HEK293T (cell line): Measurements from ENCODE around the gene CAMK2A.

ENCODE experiments used
- CTCF ChIA-PET: fragments of 350-600 bp; formaldehyde crosslinking; extraction: SDS; loops from one replicate; lab custom pipeline; 2021; ENCODE audit warnings: antibody characterized with exemption, inconsistent platforms; lab: Yijun Ruan, JAX
- POLR2A ChIA-PET: fragments of 350-600 bp; formaldehyde crosslinking; extraction: SDS; loops from one replicate; lab custom pipeline; 2020; ENCODE audit warnings: antibody characterized with exemption, inconsistent platforms; lab: Yijun Ruan, JAX
- DNase-seq: peaks from one replicate; pipeline ENCODE4 v3.0.0; 2012; ENCODE audit warnings: mixed read lengths; ENCODE audit errors: extremely low spot score
- ARNT ChIP-seq: fragments of 450-650 bp; IDR thresholded peaks from 2 replicates; pipeline ENCODE4 v1.6.1; 2017; ENCODE audit warnings: mild to moderate bottlenecking
- BHLHE40 ChIP-seq: fragments of 450-650 bp; IDR thresholded peaks from 2 replicates; pipeline ENCODE4 v1.6.1; 2016; ENCODE audit warnings: mild to moderate bottlenecking, moderate library complexity, borderline replicate concordance
- CTBP1 ChIP-seq: fragments of 450-650 bp; IDR thresholded peaks from 2 replicates; pipeline ENCODE4 v1.6.1; 2016; ENCODE audit warnings: borderline replicate concordance
- ELF4 ChIP-seq: fragments of 450-650 bp; IDR thresholded peaks from 2 replicates; pipeline ENCODE4 v1.6.1; 2017; ENCODE audit warnings: antibody characterized with exemption
- FOXA1 ChIP-seq: fragments of 450-650 bp; IDR thresholded peaks from 2 replicates; pipeline ENCODE4 v1.6.1; 2016; ENCODE audit warnings: mild to moderate bottlenecking
- FOXK2 ChIP-seq: fragments of 450-650 bp; IDR thresholded peaks from 2 replicates; pipeline ENCODE4 v1.6.1; 2016; ENCODE audit warnings: mild to moderate bottlenecking
- FOXM1 ChIP-seq: fragments of 450-650 bp; IDR thresholded peaks from 2 replicates; pipeline ENCODE4 v1.6.1; 2017; ENCODE audit warnings: mild to moderate bottlenecking, borderline replicate concordance
- HDGF ChIP-seq: fragments of 450-650 bp; IDR thresholded peaks from 2 replicates; pipeline ENCODE4 v1.6.1; 2017; ENCODE audit warnings: antibody characterized with exemption, borderline replicate concordance
- L3MBTL2 ChIP-seq: fragments of 450-650 bp; conservative IDR thresholded peaks from 2 replicates; pipeline ENCODE4 v1.6.1; 2016; ENCODE audit warnings: mild to moderate bottlenecking
- LEF1 ChIP-seq: fragments of 450-650 bp; IDR thresholded peaks from 2 replicates; pipeline ENCODE4 v1.6.1; 2017; ENCODE audit warnings: mild to moderate bottlenecking, borderline replicate concordance
- NFRKB ChIP-seq: fragments of 450-650 bp; IDR thresholded peaks from 2 replicates; pipeline ENCODE4 v1.6.1; 2016; ENCODE audit warnings: mild to moderate bottlenecking, moderate library complexity
- PKNOX1 ChIP-seq: fragments of 450-650 bp; IDR thresholded peaks from 2 replicates; pipeline ENCODE4 v1.6.1; 2016
- SP1 ChIP-seq: fragments of 450-650 bp; IDR thresholded peaks from 2 replicates; pipeline ENCODE4 v1.6.1; 2017
- SUZ12 ChIP-seq: fragments of 450-650 bp; IDR thresholded peaks from 2 replicates; pipeline ENCODE4 v1.6.1; 2016; ENCODE audit warnings: mild to moderate bottlenecking
- TARDBP ChIP-seq: fragments of 450-650 bp; IDR thresholded peaks from 2 replicates; pipeline ENCODE4 v1.6.1; 2016
- ZNF384 ChIP-seq: fragments of 450-650 bp; IDR thresholded peaks from 2 replicates; pipeline ENCODE4 v1.6.1; 2016

Gene CAMK2A

GRCh38 chr5:150305557-150305956 is 16.0 kb upstream of the CAMK2A start:
- ChIA-PET CTCF (no interaction called here), POLR2A (no interaction called here)
- DNase-seq = no peak
- TF ChIP-seq CTBP1 = no peak
- no peak for TF ChIP-seq TARDBP
- TF ChIP-seq SUZ12 = no peak
- TF ChIP-seq FOXK2 = no peak
- no peak for TF ChIP-seq FOXA1
- TF ChIP-seq LEF1 = no peak
- TF ChIP-seq HDGF = no peak
- no peak for TF ChIP-seq L3MBTL2
- TF ChIP-seq SP1 = no peak
- no peak for TF ChIP-seq BHLHE40
- no peak for TF ChIP-seq FOXM1
- TF ChIP-seq ARNT = no peak
- no peak for TF ChIP-seq PKNOX1
- TF ChIP-seq NFRKB = no peak
- TF ChIP-seq ZNF384 = no peak
- no peak for TF ChIP-seq ELF4

GRCh38 chr5:150305095-150305494 is 15.5 kb upstream of the CAMK2A start:
- TF ChIP-seq PKNOX1 (no peak), ELF4 (no peak), BHLHE40 (no peak), SUZ12 (no peak), HDGF (no peak), FOXM1 (no peak), LEF1 (no peak), FOXA1 (no peak), NFRKB (no peak), ZNF384 (no peak), TARDBP (no peak), ARNT (no peak), SP1 (no peak), CTBP1 (no peak), FOXK2 (no peak), L3MBTL2 (no peak)
- no peak for DNase-seq
- ChIA-PET POLR2A (no interaction called here), CTCF (no interaction called here)

- CTCF ChIA-PET = no interaction called here
- DNase-seq = no peak
- POLR2A ChIA-PET = no interaction called here
- no peak for TF ChIP-seq ELF4
- TF ChIP-seq FOXK2 = no peak
- no peak for TF ChIP-seq TARDBP
- no peak for TF ChIP-seq FOXM1
- no peak for TF ChIP-seq SP1
- TF ChIP-seq ZNF384 = no peak
- no peak for TF ChIP-seq SUZ12
- no peak for TF ChIP-seq PKNOX1
Measured at GRCh38 chr5:150304481-150305081, 15.0 kb upstream of the CAMK2A start.

GRCh38 chr5:150303660-150304386 is 14.2 kb upstream of the CAMK2A start:
- ChIA-PET CTCF (no interaction called here), POLR2A (no interaction called here)
- DNase-seq = no peak
- TF ChIP-seq BHLHE40 (no peak), CTBP1 (no peak), SUZ12 (no peak), FOXK2 (no peak), FOXM1 (no peak), HDGF (no peak), SP1 (no peak), L3MBTL2 (no peak), PKNOX1 (no peak), LEF1 (no peak), ARNT (no peak), NFRKB (no peak), ZNF384 (no peak), TARDBP (no peak), FOXA1 (no peak), ELF4 (no peak)

GRCh38 chr5:150303070-150303615 is 13.6 kb upstream of the CAMK2A start:
- CTCF ChIA-PET = interaction anchor here (0.6 kb wide), 1 partner anchor 921 kb away, joined by 3 read pairs; the partner anchor contains the start of gene CCDC69
- TF ChIP-seq NFRKB = no peak
- TF ChIP-seq PKNOX1 = no peak
- TF ChIP-seq L3MBTL2 = no peak
- TF ChIP-seq CTBP1 = no peak
- TF ChIP-seq BHLHE40 = no peak
- TF ChIP-seq SUZ12 = no peak
- POLR2A ChIA-PET = no interaction called here
- DNase-seq = no peak
